ENCODE measurements around the gene NCK2. TPM values are rescaled to one million over a fixed set of nuclear protein-coding genes. Genes with fewer than 3 reads are reported as not detected.
A peak's percentile ranks its signal among the peaks of the same experiment; 100 is the strongest.

Gene NCK2
- total and polyA plus RNA-seq, 12 donors: 18.5 to 45.1 (median 29.0) TPM

DNA sequence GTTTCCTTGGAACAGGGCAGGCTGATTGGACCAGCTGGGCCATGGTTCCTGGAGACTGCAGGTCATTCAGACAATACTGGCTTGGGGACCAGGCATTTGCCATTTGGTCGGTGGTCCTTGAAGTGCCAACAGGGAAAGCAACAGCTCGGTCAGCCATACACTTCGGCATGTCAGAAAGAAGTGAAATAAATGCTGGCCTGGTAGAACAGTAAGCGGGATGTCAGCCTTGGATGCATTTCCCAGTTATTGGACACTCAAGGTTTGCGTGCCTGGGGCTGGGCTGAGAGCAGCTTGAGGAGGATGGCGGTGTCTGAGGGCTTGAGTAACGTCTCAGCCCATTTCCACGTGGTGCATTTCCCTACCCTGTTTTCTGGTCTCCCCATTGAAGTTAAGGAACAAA is 75.4 kb downstream of the NCK2 start:
- Histone ChIP-seq H3K9me3 (no peaks in the 10 kb centered on the region), H3K36me3 (peaks cover 0 to 23% (median 0%) of the 10 kb centered on the region in 9 donors), H3K4me3 (no peak overlapping the region), H3K27ac (no peak overlapping the region), H3K4me1 (peaks cover 4 to 56% (median 36%) of the 10 kb centered on the region in 9 donors), H3K27me3 (no peaks in the 10 kb centered on the region)
- intact Hi-C loops (cut with DNase I): no loop called here
- WGBS, 2 donors: 89 to 91% methylated on average over 8 of the region's 8 CpGs
- TF ChIP-seq, protein P1, sequence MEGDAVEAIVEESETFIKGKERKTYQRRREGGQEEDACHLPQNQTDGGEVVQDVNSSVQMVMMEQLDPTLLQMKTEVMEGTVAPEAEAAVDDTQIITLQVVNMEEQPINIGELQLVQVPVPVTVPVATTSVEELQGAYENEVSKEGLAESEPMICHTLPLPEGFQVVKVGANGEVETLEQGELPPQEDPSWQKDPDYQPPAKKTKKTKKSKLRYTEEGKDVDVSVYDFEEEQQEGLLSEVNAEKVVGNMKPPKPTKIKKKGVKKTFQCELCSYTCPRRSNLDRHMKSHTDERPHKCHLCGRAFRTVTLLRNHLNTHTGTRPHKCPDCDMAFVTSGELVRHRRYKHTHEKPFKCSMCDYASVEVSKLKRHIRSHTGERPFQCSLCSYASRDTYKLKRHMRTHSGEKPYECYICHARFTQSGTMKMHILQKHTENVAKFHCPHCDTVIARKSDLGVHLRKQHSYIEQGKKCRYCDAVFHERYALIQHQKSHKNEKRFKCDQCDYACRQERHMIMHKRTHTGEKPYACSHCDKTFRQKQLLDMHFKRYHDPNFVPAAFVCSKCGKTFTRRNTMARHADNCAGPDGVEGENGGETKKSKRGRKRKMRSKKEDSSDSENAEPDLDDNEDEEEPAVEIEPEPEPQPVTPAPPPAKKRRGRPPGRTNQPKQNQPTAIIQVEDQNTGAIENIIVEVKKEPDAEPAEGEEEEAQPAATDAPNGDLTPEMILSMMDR (IDR thresholded peaks at IDR 0.05): no peak
- DNase-seq (no peak), ATAC-seq (no peak)

GRCh38 chr2:105820691-105821090 is 76.0 kb downstream of the NCK2 start:
- Histone ChIP-seq H3K36me3 (peaks cover 0 to 23% (median 0%) of the 10 kb centered on the region in 9 donors), H3K4me3 (no peak overlapping the region), H3K4me1 (peaks cover 4 to 51% (median 36%) of the 10 kb centered on the region in 9 donors), H3K27ac (no peak overlapping the region), H3K9me3 (no peaks in the 10 kb centered on the region), H3K27me3 (no peaks in the 10 kb centered on the region)
- TF ChIP-seq, protein P1 (IDR thresholded peaks at IDR 0.05): no peak
- ATAC-seq (peak in 1 of 8 donors; percentile 18), DNase-seq (no peak)
- 70 to 77% methylated on average over 6 of the region's 6 CpGs for WGBS, 2 donors
- intact Hi-C loops (cut with DNase I): no loop called here

DNA sequence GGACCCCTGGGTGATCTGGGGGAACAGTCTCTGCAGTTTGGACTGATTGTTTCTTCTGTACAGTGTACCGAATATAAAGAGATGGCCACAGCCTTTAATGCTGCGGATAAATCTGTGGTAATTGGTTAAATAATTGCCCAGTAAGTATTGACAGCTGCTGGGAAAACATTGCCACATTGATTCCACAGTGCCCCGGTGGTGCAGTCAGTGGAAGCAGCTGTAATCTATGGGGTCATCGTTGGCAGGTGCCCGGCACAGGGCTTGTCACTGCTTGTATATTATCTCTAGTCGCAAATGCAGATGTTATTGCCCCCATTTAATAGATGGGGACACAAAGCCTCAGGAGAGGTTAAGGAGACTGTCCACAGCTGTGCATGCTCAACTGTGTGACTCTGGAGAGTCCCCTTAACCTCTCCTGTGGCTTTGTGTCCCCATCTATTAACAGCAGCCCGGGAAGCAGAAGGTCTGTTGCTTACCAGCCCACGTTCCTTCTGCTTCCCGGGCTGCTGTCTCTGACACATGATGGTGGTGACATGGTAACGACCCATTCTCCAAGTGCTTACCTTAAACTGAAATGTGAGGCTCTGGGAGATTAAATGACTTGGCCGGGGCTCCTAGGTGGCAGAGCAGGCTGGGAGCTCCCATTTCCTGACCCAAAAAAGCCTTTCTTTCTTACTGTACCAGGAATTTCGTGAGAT is 76.9 kb downstream of the NCK2 start:
- H3K36me3 ChIP-seq: peaks cover 0 to 19% (median 0%) of the 10 kb centered on the region in 9 donors
- intact Hi-C loops (cut with DNase I): no loop called here
- ATAC-seq: peak in 6 of 8 donors; percentile 29 to 77 (median 60)

DNA sequence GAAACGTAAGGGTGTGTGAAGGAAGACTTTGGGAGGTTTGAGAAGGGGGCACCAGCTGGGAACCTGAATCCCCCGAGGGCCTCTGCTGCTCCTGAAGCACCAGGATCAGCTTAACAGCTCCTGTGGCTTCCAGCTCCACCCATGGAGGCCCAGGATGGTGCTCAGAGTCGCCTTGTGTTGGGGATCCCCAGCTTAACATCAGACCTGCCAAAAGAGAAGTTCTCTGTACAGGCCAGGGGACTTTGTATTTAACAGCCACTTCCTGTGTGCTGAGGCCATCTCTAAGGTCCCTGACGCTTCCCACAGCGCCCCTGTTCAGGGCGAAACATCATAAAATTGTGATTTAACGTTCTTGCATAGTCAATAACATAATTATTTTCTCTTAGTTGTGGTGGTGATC is 77.5 kb downstream of the NCK2 start:
- DNase-seq (no peak), ATAC-seq (peak in 4 of 8 donors; percentile 15 to 51 (median 34))
- Histone ChIP-seq H3K9me3 (peaks cover 0 to 9% (median 0%) of the 10 kb centered on the region in 11 donors), H3K27ac (peak overlapping the region in 3 of 10 donors; percentile 16 to 44 (median 38)), H3K36me3 (peaks cover 0 to 13% (median 0%) of the 10 kb centered on the region in 9 donors), H3K27me3 (no peaks in the 10 kb centered on the region), H3K4me3 (no peak overlapping the region), H3K4me1 (peaks cover 4 to 50% (median 36%) of the 10 kb centered on the region in 9 donors)
- TF ChIP-seq, protein P1 (IDR thresholded peaks at IDR 0.05): no peak
- 59 to 66% methylated on average over 7 of the region's 7 CpGs for WGBS, 2 donors
- intact Hi-C loops (cut with DNase I): no loop called here

More for the DNA sequence above, 76.9 kb downstream of the NCK2 start:
- Histone ChIP-seq H3K27ac (peak overlapping the region in 3 of 10 donors; percentile 16 to 44 (median 38)), H3K4me3 (no peak overlapping the region), H3K27me3 (no peaks in the 10 kb centered on the region), H3K4me1 (peaks cover 4 to 50% (median 36%) of the 10 kb centered on the region in 9 donors), H3K9me3 (peaks cover 0 to 3% (median 0%) of the 10 kb centered on the region in 11 donors)
- DNase-seq: no peak
- 54 to 58% methylated on average over 12 of the region's 12 CpGs for WGBS, 2 donors
- TF ChIP-seq, protein P1 (IDR thresholded peaks at IDR 0.05): no peak

Measured in heart right ventricle (tissue), 16 donors.